HG02884 (cell line): ENCODE results near the gene SEC23B.
"Not testable (repeated sequence)": the region's sequence is repeated elsewhere in the genome, so short reads cannot be mapped to it uniquely, and the experiment has no call there.

Experiments used
- ATAC-seq: cut with Tn5 transposase; IDR thresholded peaks from one replicate; pipeline ENCODE4 v1.9.1; 2021; ENCODE audit warnings: mild to moderate bottlenecking, moderate library complexity; ENCODE audit not compliant: unreplicated experiment

SEC23B gene

DNA sequence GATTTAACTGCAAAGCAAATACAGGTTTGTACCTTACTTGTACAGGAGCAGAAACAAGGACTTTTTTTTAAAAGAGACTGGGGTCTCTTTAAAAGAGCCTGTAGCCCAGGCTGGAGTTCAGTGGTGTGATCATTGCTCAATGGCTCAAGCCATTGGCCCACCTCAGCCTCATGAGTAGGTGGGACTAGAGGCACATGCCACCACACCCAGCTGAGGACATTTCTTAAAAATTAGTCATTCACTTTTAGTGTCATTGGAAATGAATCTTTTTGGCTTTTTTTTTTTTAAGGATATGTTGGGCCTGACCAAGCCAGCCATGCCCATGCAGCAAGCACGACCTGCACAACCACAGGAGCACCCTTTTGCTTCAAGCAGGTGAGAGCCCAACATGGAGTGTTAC, 16.9 kb downstream of the SEC23B start:
- no peak for ATAC-seq

DNA sequence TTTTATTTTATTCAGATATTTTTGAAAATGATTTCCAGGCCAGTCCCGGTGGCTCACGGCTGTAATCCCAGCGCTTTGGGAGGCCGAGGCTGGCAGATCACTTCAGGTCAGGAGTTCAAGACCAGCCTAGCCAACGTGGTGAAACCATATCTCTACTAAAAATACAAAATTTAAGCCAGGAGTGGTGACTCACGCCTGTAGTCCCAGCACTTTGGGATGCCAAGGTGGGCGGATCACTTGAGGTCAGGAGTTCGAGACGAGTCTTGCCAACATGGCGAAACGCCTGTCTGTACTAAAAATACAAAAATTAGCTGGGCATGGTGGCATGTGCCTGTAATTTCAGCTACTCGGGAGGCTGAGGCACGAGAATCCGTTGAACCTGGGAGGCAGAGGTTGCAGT, 19.0 kb downstream of the SEC23B start:
- ATAC-seq, result not testable (repeated sequence)

DNA sequence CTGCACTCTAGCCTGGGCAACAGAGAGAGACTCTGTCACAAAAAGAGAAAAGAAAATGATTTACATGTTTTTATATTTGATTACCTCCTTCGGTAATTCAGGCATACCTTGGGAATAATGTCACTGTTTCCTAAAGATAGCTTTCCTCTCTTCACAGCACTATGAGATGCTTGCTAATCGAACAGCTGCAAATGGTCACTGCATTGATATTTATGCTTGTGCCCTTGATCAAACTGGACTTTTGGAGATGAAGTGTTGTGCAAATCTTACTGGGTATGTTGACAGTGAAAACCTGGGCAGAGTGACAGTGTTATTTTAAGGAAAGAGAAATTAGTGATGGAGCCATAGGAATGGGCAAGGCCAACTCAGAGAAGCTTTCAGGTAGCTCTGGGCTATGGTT, 19.6 kb downstream of the SEC23B start:
- ATAC-seq, result no peak

DNA sequence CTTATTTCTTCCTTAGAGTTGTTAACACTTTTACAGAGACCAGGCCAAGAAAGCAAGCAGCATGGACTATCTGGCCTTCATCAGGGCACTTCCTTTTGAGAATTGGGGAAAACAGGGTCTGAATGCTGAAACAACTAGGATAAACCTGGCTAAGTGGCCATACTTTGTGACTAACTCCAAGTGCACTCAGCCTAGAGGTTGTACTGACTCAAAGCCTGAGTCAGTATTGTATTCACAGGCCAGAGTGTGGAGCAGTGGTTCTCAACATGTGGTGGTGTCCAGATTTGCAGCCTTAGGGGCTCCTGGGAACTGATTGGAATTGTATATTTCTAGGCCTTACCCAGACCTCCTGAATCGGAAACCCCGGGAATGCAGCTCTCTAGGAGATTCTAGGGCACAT, 20.1 kb downstream of the SEC23B start:
- no peak for ATAC-seq

DNA sequence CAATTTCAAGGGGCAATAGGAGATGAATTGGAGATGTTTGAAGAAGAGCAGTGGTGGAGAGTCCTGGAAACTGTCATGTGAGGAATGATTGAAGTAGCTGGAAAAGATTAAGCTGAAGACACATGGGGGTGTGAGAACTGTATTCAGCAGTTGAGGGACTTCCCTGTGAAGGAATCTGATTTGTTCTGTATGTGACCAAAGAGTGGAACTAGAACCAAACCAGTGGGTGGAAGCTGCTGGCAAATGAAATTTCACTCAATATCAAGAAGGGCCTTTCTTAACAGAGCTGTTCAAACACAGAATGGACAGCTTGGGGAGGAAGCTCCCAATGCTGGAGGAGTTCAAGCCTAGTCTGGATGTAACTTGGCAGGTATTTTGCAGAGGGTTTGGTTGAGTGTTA, 21.3 kb downstream of the SEC23B start:
- ATAC-seq, result no peak

DNA sequence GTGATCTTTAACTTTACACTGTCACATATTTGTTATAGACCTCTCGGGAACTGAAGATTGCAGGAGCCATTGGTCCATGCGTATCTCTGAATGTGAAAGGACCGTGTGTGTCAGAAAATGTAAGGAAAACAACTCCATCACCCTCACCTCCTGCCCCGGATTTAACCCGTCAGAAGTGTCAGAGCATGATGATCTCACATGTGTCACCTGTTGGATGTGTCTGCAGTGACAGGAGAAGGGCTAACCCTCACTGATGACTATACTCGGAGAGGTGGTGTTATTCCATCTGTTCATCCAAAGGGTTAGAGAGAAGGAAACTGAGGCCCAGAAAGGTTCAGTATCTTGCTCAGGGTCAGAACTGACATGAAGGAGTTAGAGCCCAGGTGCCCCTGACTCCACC, 24.9 kb downstream of the SEC23B start:
- ATAC-seq, result no peak

DNA sequence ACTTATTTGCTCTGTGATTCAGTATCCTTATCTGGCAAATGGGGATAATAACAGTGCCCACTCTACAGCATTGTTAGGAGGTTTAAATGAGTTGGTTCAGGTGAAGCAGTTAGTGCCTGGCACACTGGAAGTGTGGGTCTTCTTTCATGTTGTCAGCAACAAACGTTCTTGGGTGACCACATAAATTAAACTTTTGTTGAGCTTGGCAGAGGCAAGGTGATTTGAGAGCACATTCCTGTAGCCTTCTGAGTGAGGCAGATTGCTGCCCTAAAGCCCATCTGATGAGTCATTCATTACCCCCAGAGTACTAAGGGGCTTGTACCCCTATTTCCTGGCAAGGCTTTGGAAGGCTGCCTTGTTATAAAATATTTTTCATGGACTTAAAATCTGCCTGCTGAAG, 25.8 kb downstream of the SEC23B start:
- ATAC-seq, result no peak

DNA sequence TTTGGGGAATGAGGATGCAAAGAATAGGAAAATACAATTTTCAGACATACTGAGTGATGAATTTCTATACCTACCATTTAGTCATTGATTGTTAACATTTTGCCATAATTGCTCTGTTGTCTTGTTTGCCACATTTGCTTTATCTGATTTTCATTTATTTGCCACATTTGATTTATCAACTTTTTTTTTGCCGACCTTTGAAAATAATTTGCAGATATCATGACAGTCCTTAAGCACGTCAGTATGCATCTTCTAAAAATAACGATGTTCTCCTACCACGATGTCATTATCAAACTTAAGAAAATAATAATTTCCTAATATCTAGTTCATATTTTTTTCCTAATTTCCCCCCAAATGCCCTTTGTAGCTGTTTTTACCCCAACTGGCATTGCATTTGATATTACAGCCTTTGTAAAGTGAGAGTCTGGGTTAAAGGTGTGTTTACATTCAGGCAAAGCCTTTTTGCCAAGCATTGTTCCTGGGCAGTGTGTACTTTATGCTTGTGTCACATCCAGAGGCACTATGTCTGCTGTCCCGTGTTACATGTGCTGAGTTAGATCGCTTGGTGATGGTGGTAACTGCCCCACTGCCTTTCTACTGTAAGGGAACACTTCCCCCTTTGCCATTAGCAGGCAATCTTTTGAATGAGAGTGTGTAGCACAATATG, 26.4 kb downstream of the SEC23B start:
- ATAC-seq, result no peak

DNA sequence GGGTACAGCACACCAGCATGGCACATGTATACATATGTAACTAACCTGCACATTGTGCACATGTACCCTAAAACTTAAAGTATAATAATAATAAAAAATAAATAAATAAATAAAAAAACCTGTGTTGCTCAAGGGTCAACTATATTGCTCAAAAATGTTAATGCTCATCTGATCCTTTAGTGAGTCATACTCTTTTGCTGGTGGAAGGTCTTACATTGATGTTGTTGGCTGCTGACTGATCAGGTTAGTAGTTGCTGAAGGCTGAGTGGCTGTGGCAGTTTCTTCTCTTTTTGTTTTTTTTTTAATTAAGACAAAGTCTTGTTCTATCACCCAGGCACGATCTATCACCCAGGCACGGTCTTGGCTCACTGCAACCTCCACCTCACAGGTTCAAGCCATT, 29.9 kb downstream of the SEC23B start:
- no peak for ATAC-seq

DNA sequence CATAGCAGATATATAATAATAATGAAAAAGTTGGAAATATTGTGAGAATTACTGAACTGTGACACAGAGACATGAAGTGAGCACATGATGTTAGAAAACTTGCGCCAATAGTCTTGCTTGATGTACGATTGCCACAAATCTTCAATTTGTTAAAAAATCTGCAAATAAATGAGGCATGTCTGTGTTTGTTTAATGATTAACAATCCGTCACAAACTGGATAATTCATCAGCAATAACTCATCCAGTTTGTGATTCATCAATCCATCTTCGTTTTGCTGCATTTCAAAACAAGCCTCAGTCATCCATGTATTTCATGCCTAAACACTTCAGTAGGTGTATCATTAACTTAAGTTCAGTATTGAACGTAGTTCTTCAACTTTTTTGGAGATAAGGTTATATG, 34.0 kb downstream of the SEC23B start:
- ATAC-seq, result no peak

DNA sequence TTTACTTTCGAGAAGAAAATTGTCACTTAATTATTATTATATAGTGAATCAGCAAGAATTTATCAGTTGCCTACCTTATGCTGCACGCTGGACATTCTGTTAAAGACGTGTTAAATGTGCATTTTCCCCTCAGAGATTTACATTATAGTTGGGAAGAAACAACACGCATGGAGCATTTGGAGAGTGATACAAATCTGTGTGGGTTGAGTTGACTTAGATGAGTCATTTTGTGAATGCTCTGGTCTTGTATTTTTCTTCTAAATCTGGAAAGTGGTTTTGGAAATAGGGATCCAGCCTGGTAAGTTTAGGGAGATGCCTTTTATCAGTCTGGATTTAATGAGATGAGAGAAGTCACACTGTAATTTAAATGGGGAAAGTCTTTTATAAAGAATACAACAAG, 35.5 kb downstream of the SEC23B start:
- no peak for ATAC-seq

DNA sequence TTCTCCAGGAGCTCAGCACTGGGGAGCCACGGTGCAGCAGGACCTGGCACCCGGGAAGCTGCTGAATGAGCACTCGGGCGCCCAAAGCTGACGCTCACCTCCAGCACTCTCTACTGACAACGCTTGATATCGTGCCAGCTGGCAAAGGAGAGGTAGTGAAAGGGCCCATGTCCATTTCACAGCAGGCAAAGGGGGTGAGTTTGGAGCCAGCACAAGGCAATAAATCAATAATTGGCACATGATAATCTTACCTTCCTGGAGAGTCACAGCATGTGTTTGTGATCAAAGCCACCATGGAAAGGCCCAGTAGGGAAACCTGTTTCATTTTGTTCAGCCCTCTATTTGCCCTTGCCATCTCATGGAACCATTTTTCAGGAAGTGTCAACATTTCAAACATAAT, 36.2 kb downstream of the SEC23B start:
- ATAC-seq, result no peak

DNA sequence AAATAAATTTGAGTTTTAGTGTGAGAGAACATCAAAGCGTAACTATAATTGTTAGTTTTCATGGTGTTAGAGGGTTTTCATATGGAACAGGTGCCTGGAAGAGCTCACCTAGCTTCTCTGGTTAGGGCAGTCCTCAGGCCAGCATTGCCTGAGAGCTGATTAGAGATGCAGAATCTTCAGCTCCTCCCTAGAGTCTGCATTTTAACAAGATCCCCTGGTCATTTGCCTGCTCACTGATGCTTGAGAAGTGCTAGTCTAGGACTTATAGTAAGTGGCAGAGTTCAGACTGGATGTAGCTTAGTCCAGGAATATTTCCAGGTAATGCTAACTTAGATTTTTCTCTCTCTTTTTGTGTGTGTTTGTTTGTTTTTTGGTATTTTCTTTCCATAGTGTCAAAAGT, 37.8 kb downstream of the SEC23B start:
- ATAC-seq, result no peak

DNA sequence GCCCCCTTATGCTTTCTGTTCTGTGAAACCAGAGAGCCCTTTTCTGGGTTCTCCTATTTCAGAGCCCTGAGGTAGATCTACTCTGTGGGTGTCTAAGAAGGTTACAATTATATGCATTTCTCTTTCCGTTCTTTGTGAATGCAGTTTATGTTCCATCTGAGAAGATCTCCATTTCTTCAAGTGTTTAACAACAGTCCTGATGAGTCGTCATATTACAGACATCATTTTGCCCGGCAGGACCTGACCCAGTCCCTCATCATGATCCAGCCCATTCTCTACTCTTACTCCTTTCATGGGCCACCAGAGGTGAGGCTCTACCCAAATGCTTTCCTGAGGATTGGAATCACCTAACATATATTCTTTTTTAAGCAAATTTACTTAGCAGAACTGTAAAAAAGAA, 40.7 kb downstream of the SEC23B start:
- no peak for ATAC-seq

DNA sequence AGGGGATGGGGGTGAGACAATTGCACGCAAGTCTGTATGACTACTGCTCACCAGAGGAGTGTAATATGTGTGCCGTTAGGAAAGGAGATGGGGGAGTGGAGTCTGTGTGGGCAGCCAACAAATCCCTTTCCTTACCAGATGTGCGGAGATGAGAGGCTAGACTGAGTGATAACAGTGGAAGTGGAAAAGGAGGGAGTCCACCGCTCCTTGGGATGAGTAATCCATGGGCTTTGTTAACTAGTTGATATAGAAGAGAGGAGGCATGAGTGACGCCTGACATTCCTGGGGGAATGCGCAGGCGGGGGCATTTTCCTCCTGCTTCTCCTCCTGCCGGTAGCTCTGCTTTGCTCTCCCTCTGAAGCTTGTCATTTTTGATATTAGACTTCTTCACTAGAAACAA, 46.0 kb downstream of the SEC23B start:
- no peak for ATAC-seq

DNA sequence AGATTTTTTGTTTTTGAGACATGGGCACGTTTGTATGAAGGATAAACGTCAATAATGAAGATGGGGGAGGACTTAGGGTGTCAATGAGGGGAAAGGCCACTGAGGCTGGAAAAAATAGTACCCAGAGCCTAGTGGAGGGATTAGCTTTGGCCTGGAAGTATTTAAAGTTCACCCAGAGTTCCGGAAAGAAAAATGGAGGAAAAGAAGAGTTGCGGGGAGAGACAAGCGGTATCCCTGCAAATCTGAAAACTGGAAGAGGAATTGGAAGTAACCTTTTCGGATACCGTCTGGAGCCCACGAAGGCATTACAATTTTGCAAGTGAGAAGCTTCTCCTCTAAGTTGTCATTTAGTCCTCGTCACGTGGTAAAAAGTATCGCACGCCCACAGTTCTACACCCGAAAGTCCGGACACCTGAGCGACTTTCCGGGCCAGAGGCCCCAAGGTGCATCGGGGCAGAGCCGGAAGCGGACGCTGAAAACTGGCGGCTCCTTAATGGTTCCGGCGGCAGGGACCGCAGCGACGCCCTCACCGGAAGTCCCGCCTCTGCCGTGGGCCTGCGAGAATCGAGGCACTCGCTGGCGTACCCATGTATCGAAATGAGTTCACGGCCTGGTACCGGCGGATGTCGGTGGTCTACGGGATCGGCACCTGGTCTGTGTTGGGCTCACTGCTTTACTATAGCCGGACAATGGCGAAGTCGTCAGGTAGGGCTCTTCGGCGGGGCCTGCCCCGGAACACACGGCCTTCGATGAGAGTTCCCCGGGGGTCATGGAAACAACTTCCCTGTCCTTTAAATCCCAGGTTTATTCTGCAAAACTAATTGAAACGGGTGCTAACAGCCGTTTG, 59.4 kb downstream of the SEC23B start, which contains the start of gene SMIM26:
Gene SMIM26 (plus strand): TSS at position 541 of the 847 bp plus-strand sequence. CDS start 47 bp downstream, at position 588.
- ATAC-seq, result peak; percentile 99

DNA sequence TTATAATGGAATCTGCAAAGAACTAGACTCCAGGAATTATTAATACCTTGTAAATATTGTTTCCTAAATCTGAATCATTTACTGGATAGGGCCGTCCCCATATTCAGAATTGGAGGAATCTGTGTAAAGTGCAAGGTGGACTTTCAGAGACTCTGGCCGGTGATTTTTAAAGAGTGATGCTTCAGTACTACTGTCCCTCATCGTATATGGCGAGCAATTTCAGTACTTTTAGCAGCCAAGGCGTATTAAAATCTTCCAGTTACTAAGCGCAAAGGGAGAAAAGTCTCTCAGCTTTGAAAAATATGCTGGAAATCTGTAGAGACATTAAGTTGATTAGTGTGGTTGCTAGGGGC, 60.0 kb downstream of the SEC23B start:
- ATAC-seq, result no peak

DNA sequence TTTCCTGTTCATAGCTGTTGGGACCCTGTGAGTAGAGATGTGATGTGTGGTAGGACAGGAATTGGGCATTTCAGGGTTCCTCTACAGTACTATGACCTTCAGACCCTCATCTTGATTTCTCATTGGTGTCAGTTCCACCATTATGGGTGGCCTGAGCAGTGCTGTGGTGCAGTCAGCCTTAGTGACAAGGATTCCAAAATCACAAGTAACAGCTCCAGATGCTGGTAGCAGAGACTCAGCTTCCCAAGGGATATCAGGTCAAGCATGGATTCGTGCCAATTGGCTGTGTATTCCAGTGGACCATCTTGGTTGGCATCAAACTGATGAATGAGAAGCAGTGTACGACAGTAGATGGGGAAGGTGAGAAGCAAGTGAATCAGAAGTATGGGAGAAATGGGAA, 63.3 kb downstream of the SEC23B start:
- ATAC-seq, result no peak

DNA sequence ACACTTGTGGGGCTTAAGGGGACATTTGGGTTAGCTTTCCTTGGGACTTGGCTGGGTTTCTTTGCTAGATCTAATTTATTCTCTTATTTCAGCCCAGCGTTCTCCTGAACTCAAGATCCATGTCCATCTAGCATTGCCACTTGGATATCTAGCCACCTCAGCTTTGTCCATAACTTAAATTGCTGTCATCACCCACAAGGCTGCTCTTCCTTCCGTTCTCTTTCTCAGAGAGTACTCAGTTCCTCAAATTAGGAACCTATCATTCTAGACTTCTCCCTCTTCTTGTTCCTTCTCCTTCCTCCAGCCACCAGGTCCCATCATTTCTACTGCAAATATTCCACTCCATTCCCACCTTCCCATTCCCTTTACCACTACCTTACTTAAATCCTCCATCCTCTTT, 63.8 kb downstream of the SEC23B start:
- ATAC-seq, result no peak

DNA sequence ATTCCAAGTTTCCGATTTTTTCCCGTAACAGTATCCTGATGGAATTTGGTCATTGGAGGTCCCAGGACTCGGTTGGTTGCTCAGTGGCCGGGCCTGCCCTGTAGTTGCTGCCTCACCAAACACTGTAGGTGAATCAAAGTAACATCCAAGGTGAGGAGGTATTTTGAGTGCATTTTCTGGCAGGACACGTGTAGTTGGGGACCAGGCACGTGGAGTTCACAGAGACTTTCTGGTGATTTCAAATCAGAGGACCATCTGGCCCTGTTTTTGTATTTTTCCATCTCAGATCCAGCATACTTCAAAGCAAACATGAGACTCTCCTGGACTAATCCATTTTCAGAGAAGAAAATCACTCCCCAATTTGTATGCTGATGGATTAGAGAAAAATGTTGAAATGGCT, 70.2 kb downstream of the SEC23B start:
- ATAC-seq, result no peak

DNA sequence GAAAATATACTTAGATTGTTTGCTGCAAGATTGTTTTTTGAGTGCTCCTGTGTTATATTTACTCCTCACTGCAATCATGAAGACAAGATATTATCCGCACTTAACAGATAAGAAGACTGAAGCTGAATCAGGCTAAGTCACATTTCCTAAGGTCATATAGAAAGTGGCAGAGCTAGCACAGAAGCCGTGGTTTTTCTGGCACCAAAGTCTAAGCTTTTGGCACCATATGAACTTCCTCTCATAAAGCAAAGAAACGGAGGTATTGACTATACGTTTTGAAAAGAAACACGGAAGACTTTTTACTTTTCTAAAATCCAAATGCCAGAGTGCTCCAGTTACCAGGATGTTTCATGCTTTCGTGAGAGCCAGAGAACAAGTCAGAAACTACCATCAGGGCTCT, 70.8 kb downstream of the SEC23B start:
- ATAC-seq, result no peak

DNA sequence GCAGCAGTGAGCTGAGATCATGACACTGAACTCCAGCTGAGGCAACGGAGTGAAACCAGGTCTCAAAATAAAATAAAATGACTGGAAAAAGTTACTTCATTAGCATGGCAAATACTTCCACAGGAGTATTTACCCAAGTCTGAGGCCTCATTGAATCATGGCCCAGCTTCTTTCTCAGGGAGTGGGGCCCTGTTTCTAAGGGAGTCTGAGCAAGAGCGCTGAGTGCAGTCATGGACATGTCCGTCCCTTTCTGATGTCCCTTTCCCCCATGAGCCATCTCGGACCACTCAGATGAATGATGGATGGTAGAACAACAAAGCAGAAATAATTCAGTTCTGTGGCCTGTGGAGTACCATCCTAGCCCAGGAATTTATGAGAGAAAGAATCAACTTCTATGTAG, 72.3 kb downstream of the SEC23B start:
- no peak for ATAC-seq

DNA sequence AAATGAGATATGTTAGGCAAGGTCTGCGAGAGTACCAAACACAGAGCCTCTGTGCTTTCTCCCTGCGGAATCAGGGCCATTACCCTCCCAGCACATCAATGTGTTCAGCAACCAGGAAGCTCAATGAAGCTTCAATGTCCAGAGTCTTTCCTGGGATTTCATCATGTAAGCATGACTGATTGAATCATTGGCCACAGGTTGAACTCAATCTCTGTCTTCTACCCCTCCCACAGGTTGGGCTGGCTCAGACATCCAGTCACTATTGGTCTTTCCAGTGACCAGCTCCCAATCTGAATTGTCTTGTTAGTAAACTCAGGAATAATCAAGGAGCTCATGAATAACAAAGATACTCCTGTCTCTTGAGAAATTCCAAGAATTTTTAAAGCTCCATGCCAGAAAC, 77.4 kb downstream of the SEC23B start:
- no peak for ATAC-seq
